HG03097 (cell line): Measurements from ENCODE around the gene R3HDM2.
"Not testable (repeated sequence)": the region's sequence is repeated elsewhere in the genome, so short reads cannot be mapped to it uniquely, and the experiment has no call there.

Experiments used
- ATAC-seq: cut with Tn5 transposase; IDR thresholded peaks from one replicate; pipeline ENCODE4 v1.9.1; 2021; ENCODE audit not compliant: unreplicated experiment, low FRiP score

The R3HDM2 gene

DNA sequence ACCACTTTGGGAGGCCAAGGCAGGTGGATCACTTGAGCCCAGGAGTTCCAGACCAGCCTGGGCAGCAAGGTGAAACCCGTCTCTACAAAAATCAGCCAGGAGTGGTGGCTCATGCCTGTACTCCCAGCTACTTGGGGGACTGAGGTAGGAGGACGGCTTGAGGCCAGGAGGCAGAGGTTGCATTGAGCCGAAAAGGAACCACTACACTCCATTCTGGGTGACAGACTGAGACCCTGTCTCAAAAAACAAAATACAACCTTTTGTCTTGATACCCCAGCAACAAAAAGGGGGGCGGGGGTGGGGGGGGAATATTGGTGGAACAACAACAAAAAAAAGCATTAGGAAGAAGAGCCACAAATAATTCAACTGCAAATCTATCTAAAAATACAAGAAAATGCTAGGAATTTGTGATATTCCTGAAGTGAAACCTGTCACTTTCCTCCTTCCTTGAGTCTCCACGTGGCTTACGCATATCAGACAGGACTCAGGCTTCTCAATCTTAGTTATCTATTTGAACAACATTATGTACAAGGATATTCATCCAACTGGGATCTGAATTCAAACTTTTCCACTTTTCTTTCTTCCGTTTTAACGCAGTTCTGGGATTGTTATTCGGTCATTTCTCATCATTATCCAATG, 1.3 kb downstream of the R3HDM2 start:
- ATAC-seq, result no peak

DNA sequence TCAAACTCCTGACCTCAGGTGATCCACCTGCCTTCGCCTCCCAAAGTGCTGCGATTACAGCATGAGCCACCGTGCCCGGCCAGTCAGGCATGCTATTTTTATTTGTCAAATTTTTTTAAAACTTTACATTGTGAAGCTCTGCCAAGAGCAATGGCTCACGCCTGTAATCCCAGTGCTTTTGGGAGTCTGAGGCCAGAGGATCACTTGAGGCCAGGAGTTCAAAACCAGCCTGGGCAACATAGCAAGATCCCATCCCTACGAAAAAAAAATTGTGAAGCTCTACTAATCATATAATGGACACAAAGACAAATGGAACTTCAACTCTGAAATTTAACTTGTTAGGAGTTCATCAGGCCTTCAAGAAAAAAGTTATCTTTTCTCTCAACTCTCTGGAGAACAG, 1.9 kb downstream of the R3HDM2 start:
- ATAC-seq, result no peak

DNA sequence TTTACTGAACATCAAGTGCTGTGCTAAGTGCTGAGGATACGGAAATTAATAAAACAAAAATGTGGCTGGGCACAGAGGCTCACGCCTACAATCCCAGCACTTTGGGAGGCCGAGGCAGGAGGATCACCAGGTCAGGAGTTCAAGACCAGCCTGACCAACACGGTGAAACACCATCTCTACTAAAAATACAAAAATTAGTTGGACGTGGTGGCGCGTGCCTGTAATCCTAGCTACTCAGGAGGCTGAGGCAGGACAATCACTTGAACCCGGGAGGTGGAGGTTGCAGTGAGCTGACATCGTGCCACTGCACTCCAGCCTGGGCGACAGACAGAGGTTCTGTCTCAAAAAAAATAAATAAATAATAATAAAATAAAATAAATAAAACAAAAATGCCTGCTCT, 3.9 kb downstream of the R3HDM2 start:
- ATAC-seq, result not testable (repeated sequence)

DNA sequence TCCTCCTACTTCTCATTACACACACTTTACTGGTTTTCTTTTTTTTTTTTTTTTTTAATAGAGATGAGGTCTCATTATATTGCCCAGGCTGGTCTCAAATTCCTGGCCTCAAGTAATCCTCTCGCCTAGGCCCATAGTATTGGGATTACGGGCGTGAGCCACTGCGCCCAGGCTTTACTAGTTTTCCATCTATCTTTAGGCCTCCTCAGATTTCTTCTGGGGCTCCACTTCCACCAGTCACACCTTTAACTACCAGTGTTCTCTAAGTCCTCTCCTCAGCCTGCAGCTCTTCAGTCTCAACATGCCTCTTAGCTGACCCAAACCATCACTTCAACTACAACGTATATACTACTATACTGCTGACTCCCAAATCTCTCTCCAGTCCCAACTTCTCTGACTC, 10.4 kb downstream of the R3HDM2 start:
- no peak for ATAC-seq

DNA sequence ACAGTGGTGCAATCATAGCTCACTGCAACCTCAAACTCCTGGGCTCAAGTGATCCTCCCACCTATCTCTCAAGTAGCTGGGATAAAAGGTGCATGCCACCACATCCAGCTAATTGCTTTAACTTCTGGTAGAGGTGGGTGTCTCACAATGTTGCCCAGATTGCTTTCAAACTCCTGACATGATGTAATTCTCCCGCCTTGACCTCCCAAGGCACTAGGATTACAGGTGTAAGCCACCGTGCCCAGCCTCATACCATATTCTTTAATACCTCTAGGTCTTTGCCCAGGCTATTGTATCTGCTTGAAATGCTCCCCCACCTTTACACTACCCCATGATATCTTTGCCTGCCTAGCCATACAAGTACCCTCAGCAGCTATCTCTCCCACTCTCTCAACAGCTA, 11.3 kb downstream of the R3HDM2 start:
- ATAC-seq, result no peak

DNA sequence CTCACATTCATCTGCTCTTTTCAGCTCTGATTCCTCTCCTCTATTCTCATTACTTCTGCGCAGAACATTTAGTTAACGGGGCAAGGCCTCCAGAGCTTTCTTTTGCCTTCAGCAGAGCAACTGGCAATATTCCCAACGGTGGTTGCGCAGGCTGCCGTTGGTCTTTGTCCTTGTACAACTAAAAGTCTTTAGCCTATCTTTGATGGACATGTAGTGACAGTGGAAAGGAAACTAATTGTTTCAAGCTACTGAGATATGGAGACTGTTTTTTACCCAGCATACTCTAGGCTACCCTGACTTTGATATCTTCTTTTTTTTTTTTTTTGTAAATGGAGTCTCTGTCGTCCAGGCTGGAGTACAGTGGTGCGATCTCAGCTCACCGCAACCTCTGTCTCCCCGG, 12.6 kb downstream of the R3HDM2 start:
- no peak for ATAC-seq

DNA sequence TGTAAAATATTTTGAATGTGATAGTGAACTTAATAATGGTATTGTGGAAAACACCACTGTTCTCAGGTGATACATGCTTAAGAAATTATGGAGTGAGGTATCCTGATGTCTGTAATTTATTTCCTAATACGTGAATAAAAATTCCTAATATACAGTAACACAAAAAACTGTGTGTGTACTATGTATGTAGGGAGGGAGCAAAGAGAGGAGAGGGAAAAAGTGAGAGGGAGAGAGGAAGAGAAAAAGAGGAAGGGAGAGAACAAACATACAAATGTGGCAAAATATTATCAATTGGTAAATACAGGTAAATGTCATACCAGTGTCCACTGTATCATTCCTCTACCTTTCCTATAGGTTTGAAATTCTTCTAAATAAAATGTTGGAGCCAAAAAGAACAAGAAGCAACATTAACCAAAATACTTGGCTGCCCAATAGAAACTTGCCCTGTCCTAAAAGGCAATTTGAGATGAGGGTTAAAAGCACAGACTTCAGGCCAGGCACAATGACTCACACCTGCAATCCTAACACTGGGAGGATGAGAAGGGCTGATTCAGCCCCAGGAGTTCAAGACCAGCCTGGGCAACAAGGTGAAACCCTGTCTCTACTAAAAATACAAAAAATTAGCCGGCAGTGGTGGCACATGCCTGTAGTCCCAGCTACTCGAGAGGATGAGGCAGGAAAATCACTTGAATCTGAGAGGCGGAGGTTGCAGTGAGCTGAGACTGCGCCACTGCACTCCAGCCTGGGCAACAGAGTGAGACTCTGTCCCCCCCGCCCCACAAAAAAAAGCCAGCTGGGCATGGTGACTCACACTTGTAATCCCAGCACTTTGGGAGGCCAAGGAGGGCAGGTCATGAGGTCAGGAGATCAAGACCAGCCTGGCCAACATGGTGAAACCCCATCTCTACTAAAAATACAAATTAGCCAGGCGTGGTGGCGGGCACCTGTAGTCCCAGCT, 14.5 kb downstream of the R3HDM2 start:
- no peak for ATAC-seq

DNA sequence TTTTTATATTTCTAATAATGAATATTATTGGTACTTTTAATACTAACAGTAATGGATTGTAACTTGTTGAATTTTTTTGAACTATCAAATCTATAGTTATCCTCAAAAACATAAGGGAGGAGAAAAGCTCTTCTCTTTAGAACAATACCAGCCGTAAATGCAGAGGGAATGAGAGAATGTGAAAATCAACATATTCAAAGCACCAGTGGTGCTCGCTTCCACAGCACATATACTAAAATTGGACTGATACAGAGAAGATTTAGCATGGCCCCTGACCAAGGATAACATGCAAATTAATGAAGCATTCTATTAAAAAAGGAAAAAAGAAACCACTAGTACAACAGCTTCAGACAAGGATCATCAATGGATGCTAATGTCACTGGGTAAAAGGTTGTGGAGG, 15.8 kb downstream of the R3HDM2 start:
- no peak for ATAC-seq

DNA sequence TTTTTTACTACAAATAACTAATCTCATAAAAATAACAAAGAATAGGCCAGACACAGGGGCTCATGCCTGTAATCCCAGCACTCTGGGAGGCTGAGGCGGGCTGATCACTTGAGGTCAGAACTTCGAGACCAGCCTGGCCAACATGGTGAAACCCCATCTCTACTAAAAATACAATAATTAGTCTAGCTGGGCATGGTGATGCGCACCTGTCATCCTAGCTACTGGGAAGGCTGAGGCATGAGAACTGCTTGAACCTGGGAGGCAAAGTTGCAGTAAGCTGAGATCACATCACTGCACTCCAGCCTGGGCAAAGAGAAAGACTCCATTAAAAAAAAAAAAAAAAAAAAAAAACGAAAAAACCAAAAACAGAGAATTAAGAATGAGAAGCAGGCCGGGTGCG, 16.7 kb downstream of the R3HDM2 start:
- ATAC-seq, result not testable (repeated sequence)

DNA sequence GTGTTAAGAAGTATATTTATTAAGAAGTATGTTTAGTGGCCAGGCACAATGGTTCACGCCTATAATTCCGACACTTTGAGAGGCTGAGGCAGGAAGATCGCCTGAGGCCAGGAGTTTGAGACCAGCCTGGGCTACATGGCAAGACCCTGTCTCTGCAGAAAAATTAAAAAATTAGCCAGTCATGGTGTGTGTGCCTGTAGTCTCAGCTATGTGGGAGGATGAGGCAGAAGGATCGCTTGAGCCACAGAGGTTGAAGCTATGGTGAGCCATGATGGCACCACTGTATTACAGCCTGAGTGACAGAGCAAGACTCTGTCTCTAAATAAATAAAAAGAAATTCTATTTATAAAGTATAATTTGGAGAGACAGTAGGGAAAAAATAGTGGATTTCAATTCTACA, 20.3 kb downstream of the R3HDM2 start:
- ATAC-seq, result no peak

DNA sequence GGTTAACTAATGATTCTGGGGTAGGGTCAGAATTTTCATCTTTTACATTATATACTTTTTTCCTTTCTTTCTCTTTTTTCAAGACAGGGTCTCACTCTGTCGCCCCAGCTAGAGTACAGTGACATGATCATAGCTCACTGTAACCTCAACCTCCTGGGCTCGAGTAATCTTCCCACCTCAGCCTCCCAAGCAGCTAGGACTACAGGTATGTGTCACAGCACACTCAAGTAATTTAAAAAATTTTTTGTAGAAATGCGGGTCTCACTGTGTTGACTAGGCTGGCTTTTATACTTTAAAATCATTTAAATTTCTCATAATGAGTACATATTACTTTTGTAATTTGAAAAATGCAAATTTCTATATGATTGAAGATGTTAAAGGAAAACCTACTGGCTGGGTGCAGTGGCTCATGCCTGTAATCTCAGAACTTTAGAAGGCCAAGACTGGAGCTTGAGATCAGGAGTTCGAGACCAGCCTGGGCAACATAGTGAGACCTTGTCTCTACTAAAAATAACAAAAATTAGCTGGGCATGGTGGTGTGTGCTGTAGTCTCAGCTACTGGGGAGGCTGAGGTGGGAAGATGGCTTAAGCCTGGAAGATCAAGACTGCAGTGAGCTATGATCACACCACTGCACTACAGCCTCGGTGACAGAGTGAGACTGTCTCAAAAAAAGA, 25.7 kb downstream of the R3HDM2 start:
- no peak for ATAC-seq

DNA sequence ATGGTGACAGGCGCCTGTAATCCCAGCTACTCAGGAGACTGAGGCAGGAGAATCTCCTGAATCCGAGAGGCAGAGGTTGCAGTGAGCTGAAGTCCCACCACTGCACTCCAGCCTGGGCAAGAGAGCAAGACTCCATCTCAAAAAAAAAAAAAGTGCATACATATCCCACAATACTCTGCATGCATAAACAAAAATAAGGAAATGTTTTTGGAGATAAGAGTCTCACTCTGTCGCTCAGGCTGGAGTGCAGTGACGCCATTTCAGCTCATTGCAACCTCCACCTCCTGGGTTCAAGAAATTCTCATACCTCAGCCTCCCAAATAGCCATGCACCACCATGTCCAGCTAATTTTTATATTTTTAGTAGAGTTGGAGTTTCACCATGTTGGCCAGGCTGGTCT, 28.7 kb downstream of the R3HDM2 start:
- ATAC-seq, result not testable (repeated sequence)

DNA sequence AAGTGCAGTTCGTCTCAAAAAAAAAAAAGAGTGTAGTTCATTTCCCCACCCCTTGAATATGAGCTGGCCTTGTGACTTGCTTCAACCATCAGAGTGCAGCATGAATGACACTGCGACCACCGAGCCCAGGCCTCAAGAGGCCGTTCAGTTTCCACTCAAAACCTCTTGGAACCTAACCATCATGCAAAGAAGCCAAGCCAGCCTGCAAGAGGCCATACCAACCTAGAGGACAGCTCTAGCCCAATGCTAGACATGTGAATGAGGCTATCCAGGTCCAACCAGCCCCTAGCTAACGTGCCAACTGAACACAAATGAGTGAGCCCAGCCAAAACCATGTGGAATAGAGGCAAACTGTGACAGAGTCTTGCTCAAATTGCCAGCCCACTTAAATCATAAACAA, 29.7 kb downstream of the R3HDM2 start:
- no peak for ATAC-seq

DNA sequence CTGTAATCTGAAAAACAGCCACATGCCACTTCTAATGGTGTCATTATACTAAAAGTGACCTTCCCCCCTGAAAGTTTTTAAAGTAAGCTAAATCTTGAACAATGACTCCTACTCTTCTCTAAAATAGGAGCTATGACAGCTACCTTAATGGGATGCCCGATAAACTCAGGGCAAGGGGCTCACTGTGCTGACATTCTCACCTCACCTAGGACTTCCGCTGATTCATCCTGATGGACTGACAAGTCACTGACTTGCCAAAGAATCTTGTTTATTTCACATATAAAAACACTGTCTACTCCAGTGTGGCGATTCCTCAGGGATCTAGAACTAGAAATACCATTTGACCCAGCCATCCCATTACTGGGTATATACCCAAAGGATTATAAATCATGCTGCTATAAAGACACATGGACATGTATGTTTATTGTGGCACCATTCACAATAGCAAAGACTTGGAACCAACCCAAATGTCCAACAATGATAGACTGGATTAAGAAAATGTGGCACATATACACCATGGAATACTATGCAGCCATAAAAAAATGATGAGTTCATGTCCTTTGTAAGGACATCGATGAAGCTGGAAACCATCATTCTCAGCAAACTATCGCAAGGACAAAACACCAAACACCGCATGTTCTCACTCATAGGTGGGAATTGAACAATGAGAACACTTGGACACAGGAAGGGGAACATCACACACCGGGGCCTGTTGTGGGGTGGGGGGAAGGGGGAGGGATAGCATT, 31.0 kb downstream of the R3HDM2 start:
- ATAC-seq, result not testable (repeated sequence)

DNA sequence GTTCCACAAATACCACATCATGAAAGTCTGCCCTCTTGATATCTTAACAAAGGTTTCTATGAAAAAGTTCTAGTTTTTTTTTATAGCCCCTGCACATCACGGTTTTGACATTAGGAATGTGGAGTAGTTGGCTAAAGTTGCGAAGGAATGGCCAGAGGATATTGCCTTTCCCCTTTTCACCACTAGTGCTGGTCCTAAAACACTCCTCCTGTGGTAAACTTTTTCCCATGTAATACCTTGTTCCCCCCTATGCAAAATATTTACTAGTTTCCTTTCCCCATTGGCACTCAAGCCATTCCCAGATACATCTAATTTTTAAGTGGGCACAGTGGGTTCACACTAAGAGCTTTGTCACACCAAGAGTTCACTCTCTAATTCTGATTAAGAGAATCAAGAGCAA, 33.4 kb downstream of the R3HDM2 start:
- ATAC-seq, result no peak

DNA sequence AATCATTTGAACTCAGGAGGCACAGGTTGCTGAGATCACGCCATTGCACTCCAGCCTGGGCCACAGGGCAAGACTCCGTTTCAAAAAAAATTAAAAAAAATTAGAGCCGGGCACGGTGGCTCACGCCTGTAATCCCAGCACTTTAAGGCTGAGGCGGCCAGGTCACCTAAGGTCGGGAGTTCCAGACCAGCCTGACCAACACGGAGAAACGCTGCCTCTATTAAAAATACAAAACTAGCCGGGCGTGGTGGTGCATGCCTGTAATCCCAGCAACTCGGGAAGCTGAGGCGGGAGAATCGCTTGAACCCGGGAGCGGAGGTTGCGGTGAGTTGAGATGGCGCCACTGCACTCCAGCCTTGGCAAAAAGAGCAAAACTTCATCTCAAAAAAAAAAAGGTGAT, 35.7 kb downstream of the R3HDM2 start:
- ATAC-seq, result no peak

DNA sequence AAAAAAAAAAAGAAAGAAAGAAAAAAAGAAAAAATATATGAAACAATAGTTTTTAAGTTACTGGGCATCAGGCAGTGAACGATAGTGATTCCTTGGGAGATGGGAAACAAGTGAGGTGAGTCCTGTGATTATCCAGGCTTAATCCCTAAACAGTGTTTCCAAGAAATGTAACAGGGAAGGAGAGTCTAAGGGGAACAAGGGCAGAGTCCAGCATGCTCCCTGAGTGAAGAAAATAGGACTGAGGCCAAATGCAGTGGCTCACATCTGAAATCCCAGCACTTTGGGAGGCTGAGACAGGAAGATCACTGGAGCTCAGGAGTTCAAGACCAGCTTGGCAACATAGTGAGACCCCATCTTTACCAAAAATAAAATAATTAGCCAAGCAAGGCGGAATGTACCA, 40.7 kb downstream of the R3HDM2 start:
- no peak for ATAC-seq

DNA sequence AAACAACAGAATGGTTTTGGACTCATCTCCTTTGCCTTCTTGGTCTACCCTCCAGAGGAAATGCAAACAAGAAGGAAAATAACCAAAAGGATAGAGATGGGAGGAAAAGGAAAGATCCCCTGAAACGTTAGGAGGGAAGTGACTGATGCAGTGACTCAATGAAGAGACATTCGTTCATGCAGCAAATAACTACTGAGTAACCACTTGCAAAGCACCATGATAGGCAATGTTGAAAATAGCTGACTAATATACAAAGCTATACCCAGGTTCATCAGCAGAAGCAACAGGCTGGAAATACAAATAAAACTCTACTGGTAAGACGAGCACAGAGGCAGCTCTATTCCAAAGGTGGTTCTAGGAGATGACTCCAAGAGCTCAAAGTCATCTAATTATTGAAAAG, 41.8 kb downstream of the R3HDM2 start:
- no peak for ATAC-seq

DNA sequence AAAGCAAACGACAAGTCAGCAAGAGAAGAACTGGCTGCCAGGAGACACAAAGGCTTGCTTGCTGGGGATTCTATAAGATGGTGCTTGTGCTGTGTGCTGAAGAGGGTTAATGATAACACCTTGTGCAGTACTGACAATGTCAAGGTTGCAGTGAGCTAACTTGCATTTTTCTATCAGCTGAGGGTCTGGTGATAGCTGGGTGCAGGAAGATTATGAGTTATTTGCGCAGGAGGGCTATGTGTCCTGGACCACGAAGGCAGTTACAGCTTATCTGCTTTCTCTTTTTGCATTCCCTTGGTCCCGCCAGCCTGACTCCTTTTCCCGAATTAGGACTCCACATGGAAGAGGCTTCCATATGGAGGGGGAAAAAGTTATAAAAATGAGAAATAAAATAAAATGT, 42.4 kb downstream of the R3HDM2 start:
- no peak for ATAC-seq

DNA sequence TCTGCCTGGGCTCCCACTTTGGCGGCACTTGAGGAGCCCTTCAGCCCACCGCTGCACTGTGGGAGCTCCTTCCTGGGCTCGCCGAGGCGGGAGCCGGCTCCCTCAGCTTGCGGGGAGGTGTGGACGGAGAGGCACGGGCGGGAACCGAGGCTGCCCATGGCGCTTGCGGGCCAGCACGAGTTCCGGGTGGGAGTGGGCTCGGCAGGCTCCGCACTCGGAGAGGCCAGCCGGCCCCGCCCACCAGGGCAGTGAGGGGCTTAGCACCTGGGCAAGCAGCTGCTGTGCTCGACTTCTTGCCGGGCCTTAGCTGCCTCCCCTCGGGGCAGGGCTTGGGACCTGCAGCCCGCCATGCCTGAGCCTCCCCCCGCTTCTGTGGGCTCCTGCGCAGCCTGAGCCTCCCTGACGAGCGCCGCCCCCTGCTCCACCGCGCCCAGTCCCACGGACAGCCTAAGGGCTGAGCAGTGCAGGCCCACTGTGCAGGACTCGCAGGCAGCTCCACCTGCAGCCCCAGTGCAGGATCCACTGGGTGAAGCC, 44.6 kb downstream of the R3HDM2 start:
- no peak for ATAC-seq

DNA sequence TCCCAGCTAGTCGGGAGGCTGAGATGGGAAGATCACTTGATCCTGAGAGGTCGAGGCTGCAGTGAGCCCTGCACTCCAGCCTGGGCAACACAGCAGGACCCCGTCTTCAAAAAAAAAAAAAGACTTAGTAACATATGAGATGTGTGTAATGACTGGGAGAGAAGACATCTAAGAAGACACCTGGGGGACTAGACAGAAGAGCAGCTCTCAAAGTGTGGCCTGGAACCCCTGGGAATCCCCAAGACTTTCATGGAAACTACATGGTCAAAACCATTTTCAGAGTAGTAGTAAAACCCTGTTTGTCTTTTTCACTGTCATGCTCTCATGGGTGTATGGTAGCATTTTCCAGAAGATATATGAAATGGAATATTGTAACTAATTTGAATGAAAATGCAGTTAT, 45.3 kb downstream of the R3HDM2 start:
- no peak for ATAC-seq
